Activated naive CD8-positive, alpha-beta T cell treated with anti-CD3 and anti-CD28 coated beads for 36 hours (primary cell): ENCODE results near the gene CHRDL2. TPM values are rescaled to one million over a fixed set of nuclear protein-coding genes. Genes with fewer than 3 reads are reported as not detected.
"Not testable (repeated sequence)": the region's sequence is repeated elsewhere in the genome, so short reads cannot be mapped to it uniquely, and the experiment has no call there.

Experiments used
- DNase-seq: peaks from one replicate; pipeline ENCODE4 v3.0.0; 2021
- H3K27ac Mint-ChIP-seq: one replicate; pipeline ENCODE4 v1.8.0; 2022; ENCODE audit warnings: mild to moderate bottlenecking, moderate library complexity, mixed read lengths
- H3K27me3 Mint-ChIP-seq: one replicate; pipeline ENCODE4 v1.8.0; 2022; ENCODE audit warnings: mild to moderate bottlenecking, mixed read lengths
- H3K36me3 Mint-ChIP-seq: one replicate; pipeline ENCODE4 v1.8.0; 2021; ENCODE audit warnings: mild to moderate bottlenecking, mixed read lengths
- H3K4me1 Mint-ChIP-seq: one replicate; pipeline ENCODE4 v1.8.0; 2021; ENCODE audit warnings: mixed read lengths
- H3K4me3 Mint-ChIP-seq: one replicate; pipeline ENCODE4 v1.8.0; 2022; ENCODE audit warnings: mild to moderate bottlenecking, moderate library complexity, mixed read lengths
- H3K9me3 Mint-ChIP-seq: one replicate; pipeline ENCODE4 v1.8.0; 2022; ENCODE audit warnings: mixed read lengths
- total RNA-seq, 2 experiments: library from RNA; stranded (reverse); gene quantifications; one replicate each; pipeline ENCODE4 v1.2.3, GENCODE V29; 2021

CHRDL2 gene
- total RNA-seq, 2 experiments from 2014 or later = not detected

- no peak for DNase-seq
- Mint-ChIP-seq H3K27ac (no peak overlapping the region), H3K9me3 (no peaks in the 10 kb centered on the region), H3K36me3 (peaks cover 6% of the 10 kb centered on the region), H3K4me1 (no peaks in the 10 kb centered on the region), H3K4me3 (no peak overlapping the region), H3K27me3 (peaks cover 14% of the 10 kb centered on the region)
Observed at GRCh38 chr11:74678041-74678440, 53.2 kb downstream of the CHRDL2 start.

GRCh38 chr11:74677131-74677530 is 54.1 kb downstream of the CHRDL2 start:
- no peak overlapping the region for H3K27ac Mint-ChIP-seq
- no peak for DNase-seq
- H3K27me3 Mint-ChIP-seq = peaks cover 5% of the 10 kb centered on the region
- H3K4me1 Mint-ChIP-seq = no peaks in the 10 kb centered on the region
- H3K36me3 Mint-ChIP-seq = peaks cover 6% of the 10 kb centered on the region
- H3K9me3 Mint-ChIP-seq = no peaks in the 10 kb centered on the region
- no peak overlapping the region for H3K4me3 Mint-ChIP-seq

GRCh38 chr11:74676596-74676995 is 54.6 kb downstream of the CHRDL2 start:
- H3K4me1 Mint-ChIP-seq = no peaks in the 10 kb centered on the region
- no peaks in the 10 kb centered on the region for H3K9me3 Mint-ChIP-seq
- H3K27me3 Mint-ChIP-seq = peaks cover 1% of the 10 kb centered on the region
- no peak overlapping the region for H3K27ac Mint-ChIP-seq
- H3K4me3 Mint-ChIP-seq = no peak overlapping the region
- peaks cover 6% of the 10 kb centered on the region for H3K36me3 Mint-ChIP-seq
- no peak for DNase-seq

- Mint-ChIP-seq H3K4me1 (no peaks in the 10 kb centered on the region), H3K4me3 (no peak overlapping the region), H3K9me3 (no peaks in the 10 kb centered on the region), H3K27ac (no peak overlapping the region), H3K27me3 (no peaks in the 10 kb centered on the region), H3K36me3 (peaks cover 6% of the 10 kb centered on the region)
- DNase-seq = no peak
Observed at GRCh38 chr11:74675761-74676160, 55.5 kb downstream of the CHRDL2 start.

- DNase-seq = no peak
- Mint-ChIP-seq H3K36me3 (peaks cover 6% of the 10 kb centered on the region), H3K27me3 (no peaks in the 10 kb centered on the region), H3K27ac (no peak overlapping the region), H3K4me3 (no peak overlapping the region), H3K4me1 (no peaks in the 10 kb centered on the region), H3K9me3 (no peaks in the 10 kb centered on the region)
Observed at GRCh38 chr11:74673693-74674360, 57.4 kb downstream of the CHRDL2 start.

GRCh38 chr11:74672956-74673692 is 58.1 kb downstream of the CHRDL2 start:
- Mint-ChIP-seq H3K27ac (no peak overlapping the region), H3K4me3 (no peak overlapping the region), H3K27me3 (no peaks in the 10 kb centered on the region), H3K4me1 (no peaks in the 10 kb centered on the region), H3K36me3 (peaks cover 6% of the 10 kb centered on the region), H3K9me3 (no peaks in the 10 kb centered on the region)
- no peak for DNase-seq

GRCh38 chr11:74672332-74672955 is 58.8 kb downstream of the CHRDL2 start:
- no peak for DNase-seq

GRCh38 chr11:74671520-74672196 is 59.6 kb downstream of the CHRDL2 start:
- DNase-seq = no peak
- Mint-ChIP-seq H3K4me1 (no peaks in the 10 kb centered on the region), H3K4me3 (no peak overlapping the region), H3K27ac (no peak overlapping the region), H3K9me3 (no peaks in the 10 kb centered on the region), H3K36me3 (peaks cover 6% of the 10 kb centered on the region), H3K27me3 (no peaks in the 10 kb centered on the region)

More at GRCh38 chr11:74672332-74672955, 58.8 kb downstream of the CHRDL2 start:
- peaks cover 6% of the 10 kb centered on the region for H3K36me3 Mint-ChIP-seq
- H3K27me3 Mint-ChIP-seq = no peaks in the 10 kb centered on the region
- no peak overlapping the region for H3K27ac Mint-ChIP-seq
- H3K4me1 Mint-ChIP-seq = no peaks in the 10 kb centered on the region
- H3K4me3 Mint-ChIP-seq = no peak overlapping the region
- no peaks in the 10 kb centered on the region for H3K9me3 Mint-ChIP-seq

- Mint-ChIP-seq H3K9me3 (no peaks in the 10 kb centered on the region), H3K27ac (no peak overlapping the region), H3K27me3 (no peaks in the 10 kb centered on the region), H3K4me1 (no peaks in the 10 kb centered on the region), H3K36me3 (peaks cover 6% of the 10 kb centered on the region), H3K4me3 (no peak overlapping the region)
- no peak for DNase-seq
Observed at GRCh38 chr11:74670171-74670570, 61.1 kb downstream of the CHRDL2 start.

- H3K36me3 Mint-ChIP-seq = peaks cover 6% of the 10 kb centered on the region
- no peak overlapping the region for H3K27ac Mint-ChIP-seq
- DNase-seq = no peak
- H3K4me3 Mint-ChIP-seq = no peak overlapping the region
- H3K27me3 Mint-ChIP-seq = no peaks in the 10 kb centered on the region
- H3K4me1 Mint-ChIP-seq = no peaks in the 10 kb centered on the region
- no peaks in the 10 kb centered on the region for H3K9me3 Mint-ChIP-seq
Observed at GRCh38 chr11:74669211-74670160, 61.7 kb downstream of the CHRDL2 start.

- Mint-ChIP-seq H3K9me3 (peaks cover 9% of the 10 kb centered on the region), H3K4me1 (no peaks in the 10 kb centered on the region), H3K27me3 (no peaks in the 10 kb centered on the region), H3K27ac (no peak overlapping the region), H3K36me3 (peaks cover 38% of the 10 kb centered on the region), H3K4me3 (no peak overlapping the region)
- no peak for DNase-seq
Observed at GRCh38 chr11:74663315-74663714, 67.9 kb downstream of the CHRDL2 start.

GRCh38 chr11:74662487-74663103 is 68.6 kb downstream of the CHRDL2 start:
- no peaks in the 10 kb centered on the region for H3K4me1 Mint-ChIP-seq
- H3K9me3 Mint-ChIP-seq = peaks cover 10% of the 10 kb centered on the region
- DNase-seq = no peak
- H3K27ac Mint-ChIP-seq = no peak overlapping the region
- H3K27me3 Mint-ChIP-seq = no peaks in the 10 kb centered on the region
- peaks cover 45% of the 10 kb centered on the region for H3K36me3 Mint-ChIP-seq
- no peak overlapping the region for H3K4me3 Mint-ChIP-seq

GRCh38 chr11:74659124-74659523 is 72.1 kb downstream of the CHRDL2 start:
- Mint-ChIP-seq H3K9me3 (peaks cover 10% of the 10 kb centered on the region), H3K36me3 (peaks cover 67% of the 10 kb centered on the region)
- not testable (repeated sequence) for H3K4me3 Mint-ChIP-seq, DNase-seq, H3K27me3 Mint-ChIP-seq, H3K27ac Mint-ChIP-seq, H3K4me1 Mint-ChIP-seq

GRCh38 chr11:74654976-74655375 is 76.2 kb downstream of the CHRDL2 start:
- H3K9me3 Mint-ChIP-seq = peaks cover 9% of the 10 kb centered on the region
- no peaks in the 10 kb centered on the region for H3K4me1 Mint-ChIP-seq
- no peak overlapping the region for H3K27ac Mint-ChIP-seq
- no peak overlapping the region for H3K4me3 Mint-ChIP-seq
- peaks cover 80% of the 10 kb centered on the region for H3K36me3 Mint-ChIP-seq
- H3K27me3 Mint-ChIP-seq = no peaks in the 10 kb centered on the region
- no peak for DNase-seq
